Chondrocyte (in vitro differentiated cells): ENCODE measurements around the gene CERCAM. TPM values are rescaled to one million over a fixed set of nuclear protein-coding genes. Genes with fewer than 3 reads are reported as not detected.
A peak's percentile ranks its signal among the peaks of the same experiment; 100 is the strongest.

ENCODE experiments used
- DNase-seq: peaks from one replicate; pipeline ENCODE4 v3.0.0; 2021; ENCODE audit warnings: mixed read lengths, low spot score
- H3K27ac Mint-ChIP-seq: one replicate; pipeline ENCODE4 v1.8.0; 2021; ENCODE audit warnings: mild to moderate bottlenecking, moderate library complexity, mixed read lengths; ENCODE audit not compliant: unreplicated experiment
- H3K27me3 Mint-ChIP-seq: 2 replicates; pipeline ENCODE4 v1.8.0; 2021; ENCODE audit warnings: low read depth, mixed read lengths
- H3K36me3 Mint-ChIP-seq: 2 replicates; pipeline ENCODE4 v1.8.0; 2021; ENCODE audit warnings: low read depth, mixed read lengths
- H3K4me1 Mint-ChIP-seq: 2 replicates; pipeline ENCODE4 v1.8.0; 2021; ENCODE audit warnings: low read depth, mild to moderate bottlenecking, mixed read lengths
- H3K4me3 Mint-ChIP-seq: one replicate; pipeline ENCODE4 v1.8.0; 2021; ENCODE audit warnings: mild to moderate bottlenecking, moderate library complexity, mixed read lengths; ENCODE audit not compliant: unreplicated experiment
- H3K9me3 Mint-ChIP-seq: 2 replicates; pipeline ENCODE4 v1.8.0; 2021; ENCODE audit warnings: low read depth, mixed read lengths
- total RNA-seq: library from RNA; stranded (reverse); gene quantifications from 3 replicates; pipeline ENCODE4 v1.2.1, GENCODE V29; 2021
- TF ChIP-seq, protein P1 (sequence below): fragments of 200-600 bp; sonication (generic); IDR thresholded peaks from 2 replicates; pipeline ENCODE4 v1.5.0; 2021; ENCODE audit warnings: antibody characterized with exemption, mild to moderate bottlenecking, moderate library complexity

The CERCAM gene
- total RNA-seq, 1 donor from 2014 or later, result 280 TPM

DNA sequence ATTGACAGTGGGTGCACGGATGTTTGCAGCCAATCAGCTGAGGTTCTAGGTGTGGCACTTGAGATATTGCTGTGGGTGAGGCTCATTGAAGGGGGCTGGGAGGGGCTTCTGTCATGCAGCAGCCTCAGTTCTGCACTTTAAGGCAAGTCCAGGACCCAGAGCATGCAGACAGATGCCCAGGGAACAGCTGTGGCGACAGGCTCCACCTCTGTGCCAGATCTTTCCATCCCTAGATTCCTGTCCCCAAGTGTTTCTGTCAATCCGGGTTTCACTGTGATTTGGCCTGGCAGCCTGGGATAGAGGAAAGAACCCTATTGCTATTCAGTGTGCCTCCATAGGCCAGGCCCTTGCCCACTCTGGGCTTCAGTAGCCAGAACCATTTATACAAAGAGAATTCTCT is 20.8 kb upstream of the CERCAM start:
- Mint-ChIP-seq H3K9me3 (no peaks in the 10 kb centered on the region), H3K27me3 (peaks cover 10% of the 10 kb centered on the region), H3K27ac (no peak overlapping the region), H3K36me3 (no peaks in the 10 kb centered on the region), H3K4me3 (no peak overlapping the region), H3K4me1 (peaks cover 6% of the 10 kb centered on the region)
- no peak for DNase-seq
- TF ChIP-seq, protein P1, sequence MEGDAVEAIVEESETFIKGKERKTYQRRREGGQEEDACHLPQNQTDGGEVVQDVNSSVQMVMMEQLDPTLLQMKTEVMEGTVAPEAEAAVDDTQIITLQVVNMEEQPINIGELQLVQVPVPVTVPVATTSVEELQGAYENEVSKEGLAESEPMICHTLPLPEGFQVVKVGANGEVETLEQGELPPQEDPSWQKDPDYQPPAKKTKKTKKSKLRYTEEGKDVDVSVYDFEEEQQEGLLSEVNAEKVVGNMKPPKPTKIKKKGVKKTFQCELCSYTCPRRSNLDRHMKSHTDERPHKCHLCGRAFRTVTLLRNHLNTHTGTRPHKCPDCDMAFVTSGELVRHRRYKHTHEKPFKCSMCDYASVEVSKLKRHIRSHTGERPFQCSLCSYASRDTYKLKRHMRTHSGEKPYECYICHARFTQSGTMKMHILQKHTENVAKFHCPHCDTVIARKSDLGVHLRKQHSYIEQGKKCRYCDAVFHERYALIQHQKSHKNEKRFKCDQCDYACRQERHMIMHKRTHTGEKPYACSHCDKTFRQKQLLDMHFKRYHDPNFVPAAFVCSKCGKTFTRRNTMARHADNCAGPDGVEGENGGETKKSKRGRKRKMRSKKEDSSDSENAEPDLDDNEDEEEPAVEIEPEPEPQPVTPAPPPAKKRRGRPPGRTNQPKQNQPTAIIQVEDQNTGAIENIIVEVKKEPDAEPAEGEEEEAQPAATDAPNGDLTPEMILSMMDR, result no peak

DNA sequence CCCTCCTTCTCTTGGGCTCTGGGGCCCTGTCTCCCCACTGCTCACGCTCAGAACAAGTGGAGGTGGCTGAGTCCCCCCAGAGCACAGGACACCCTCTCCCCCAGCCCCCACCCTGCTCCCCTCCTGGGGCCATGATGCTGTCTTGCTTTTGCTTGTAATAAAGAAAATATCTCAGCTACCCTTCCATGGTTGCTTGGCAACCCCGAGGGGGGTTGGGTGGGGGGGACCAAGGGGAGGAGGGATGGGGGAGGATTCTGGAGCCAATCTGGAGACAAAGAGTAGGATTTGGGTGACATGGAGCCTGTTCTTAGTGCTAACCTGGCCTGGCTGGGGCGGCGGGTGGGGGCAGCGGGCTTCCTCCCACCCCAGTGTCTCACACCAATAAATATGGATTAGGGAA is 16.1 kb upstream of the CERCAM start:
- no peak for DNase-seq
- Mint-ChIP-seq H3K9me3 (no peaks in the 10 kb centered on the region), H3K4me1 (peaks cover 6% of the 10 kb centered on the region), H3K4me3 (no peak overlapping the region), H3K36me3 (no peaks in the 10 kb centered on the region), H3K27ac (no peak overlapping the region), H3K27me3 (no peaks in the 10 kb centered on the region)
- TF ChIP-seq, protein P1, result no peak

DNA sequence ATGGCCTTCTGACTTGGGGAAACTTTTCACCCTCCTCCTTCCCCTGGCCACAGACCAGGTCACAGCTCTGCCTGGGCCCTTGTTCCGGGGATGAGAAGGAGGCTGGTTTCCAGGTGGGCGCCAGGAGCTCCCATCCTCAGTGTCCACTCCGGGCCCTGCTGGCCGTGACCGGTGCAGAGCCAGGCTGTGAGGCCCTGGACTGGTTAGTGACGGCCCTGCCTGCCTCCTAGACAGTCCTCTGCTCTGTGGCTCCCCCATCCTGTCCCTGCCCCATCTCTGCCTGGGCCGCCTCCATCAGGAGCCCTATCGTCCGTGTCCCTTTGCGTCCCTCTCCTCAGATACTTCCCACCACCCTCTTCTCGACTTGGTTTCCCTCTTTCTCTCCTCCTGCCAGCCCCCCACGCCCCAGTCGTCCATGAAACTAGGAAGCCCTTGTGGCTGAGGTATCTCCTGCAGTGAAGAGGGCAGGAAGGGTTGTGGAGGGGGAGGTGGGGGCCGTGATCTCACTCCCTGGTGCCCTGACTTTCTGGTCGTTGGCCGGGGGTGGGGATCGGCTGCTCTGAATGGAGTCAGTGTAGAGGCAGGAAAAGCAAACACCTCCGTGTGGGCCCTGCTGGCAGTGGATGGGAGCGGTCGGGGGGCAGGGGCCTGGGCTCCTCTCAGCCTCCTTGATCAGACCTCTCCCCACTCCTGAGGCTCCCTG is 15.4 kb upstream of the CERCAM start:
- TF ChIP-seq, protein P1, result no peak
- H3K27me3 Mint-ChIP-seq, result no peaks in the 10 kb centered on the region
- H3K36me3 Mint-ChIP-seq, result no peaks in the 10 kb centered on the region
- H3K27ac Mint-ChIP-seq, result no peak overlapping the region
- no peaks in the 10 kb centered on the region for H3K9me3 Mint-ChIP-seq
- H3K4me3 Mint-ChIP-seq, result no peak overlapping the region
- no peak for DNase-seq
- peaks cover 6% of the 10 kb centered on the region for H3K4me1 Mint-ChIP-seq

DNA sequence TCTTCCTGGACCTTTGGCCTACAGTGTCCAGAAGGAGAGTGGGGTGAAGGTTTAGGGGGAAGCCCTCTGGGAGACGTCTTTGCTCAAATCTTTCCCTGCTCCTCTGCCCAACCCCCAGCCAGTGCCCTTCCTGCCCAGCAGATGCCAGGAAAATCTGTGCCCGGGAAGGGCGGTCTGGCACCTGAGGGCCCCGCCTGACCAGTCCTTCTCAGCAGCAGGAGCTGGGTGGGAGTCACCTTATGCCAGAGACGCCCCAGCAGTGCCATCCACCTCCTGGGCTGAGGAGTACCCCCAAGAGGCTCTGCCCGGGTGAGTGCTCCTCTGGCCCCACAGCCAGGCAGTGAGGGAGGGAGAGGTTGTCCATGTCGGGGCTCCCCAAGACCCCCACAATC is 14.9 kb upstream of the CERCAM start:
- Mint-ChIP-seq H3K4me3 (no peak overlapping the region), H3K4me1 (peaks cover 6% of the 10 kb centered on the region), H3K27me3 (no peaks in the 10 kb centered on the region), H3K27ac (no peak overlapping the region), H3K9me3 (no peaks in the 10 kb centered on the region), H3K36me3 (no peaks in the 10 kb centered on the region)
- DNase-seq, result no peak
- TF ChIP-seq, protein P1, result no peak

DNA sequence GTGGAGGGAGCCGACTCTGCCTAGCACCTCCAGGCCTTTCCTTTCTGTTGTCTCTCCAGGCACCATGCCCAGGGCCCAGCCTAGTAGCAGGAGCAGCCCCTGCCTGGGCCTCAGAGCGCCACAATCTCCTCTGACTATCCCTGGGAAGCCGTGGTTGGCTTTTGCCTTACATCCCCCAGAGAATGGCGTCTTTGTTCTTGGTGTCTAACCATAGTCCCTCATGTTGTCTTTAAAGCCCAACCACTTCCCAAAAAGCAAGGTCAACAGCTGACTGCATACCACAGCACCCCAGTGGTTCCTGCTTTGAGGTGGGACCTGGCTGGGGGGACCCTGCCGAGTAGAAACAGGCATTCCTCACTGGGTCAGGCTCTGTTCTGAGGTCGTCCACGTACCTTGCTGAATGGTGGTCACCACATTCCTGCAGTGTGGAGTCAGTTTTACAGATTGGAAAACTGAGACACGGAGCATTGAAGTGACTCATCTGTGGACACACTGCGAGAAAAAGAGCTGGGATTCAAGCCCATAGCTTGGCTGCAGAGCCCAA is 13.7 kb upstream of the CERCAM start:
- Mint-ChIP-seq H3K27me3 (peaks cover 4% of the 10 kb centered on the region), H3K27ac (peak overlapping the region; percentile 36), H3K9me3 (no peaks in the 10 kb centered on the region), H3K4me3 (no peak overlapping the region), H3K4me1 (peaks cover 6% of the 10 kb centered on the region), H3K36me3 (no peaks in the 10 kb centered on the region)
- TF ChIP-seq, protein P1, result no peak
- DNase-seq, result no peak
